Osteoblast (primary cell): ENCODE results near the gene KPNA4. TPM values are rescaled to one million over a fixed set of nuclear protein-coding genes. Genes with fewer than 3 reads are reported as not detected.
"Not testable (repeated sequence)": the region's sequence is repeated elsewhere in the genome, so short reads cannot be mapped to it uniquely, and the experiment has no call there.

Source experiments
- DNase-seq: peaks from one replicate; pipeline ENCODE4 v3.0.0; 2011; ENCODE audit warnings: low spot score, mixed read lengths; ENCODE audit not compliant: insufficient read length; ENCODE audit errors: missing footprints
- H2AFZ ChIP-seq: 2 replicates; pipeline ENCODE4 v1.6.0; 2011; ENCODE audit warnings: mild to moderate bottlenecking, low read length
- H3K27ac ChIP-seq: 2 replicates; pipeline ENCODE4 v1.5.1; 2011; ENCODE audit warnings: mild to moderate bottlenecking, low read depth, low read length, moderate library complexity
- H3K27me3 ChIP-seq: 2 replicates; pipeline ENCODE4 v1.6.0; 2012; ENCODE audit warnings: mild to moderate bottlenecking, control low read depth, inconsistent platforms, low read length, moderate library complexity; ENCODE audit not compliant: insufficient read depth
- H3K36me3 ChIP-seq: 2 replicates; pipeline ENCODE4 v1.5.1; 2011; ENCODE audit warnings: mild to moderate bottlenecking, low read length, control low read depth, moderate library complexity; ENCODE audit not compliant: insufficient read depth
- H3K4me1 ChIP-seq: 2 replicates; pipeline ENCODE4 v1.5.1; 2011; ENCODE audit warnings: mild to moderate bottlenecking, low read length, control low read depth, moderate library complexity; ENCODE audit not compliant: insufficient read depth
- H3K4me2 ChIP-seq: 2 replicates; pipeline ENCODE4 v1.6.0; 2011; ENCODE audit warnings: mild to moderate bottlenecking, low read length; ENCODE audit not compliant: insufficient read depth
- H3K4me3 ChIP-seq: fragments of 200-600 bp; sonication (generic); 3 replicates; pipeline ENCODE4 v1.5.1; 2012; ENCODE audit warnings: mild to moderate bottlenecking, low read length, inconsistent platforms; ENCODE audit not compliant: insufficient read depth
- H3K79me2 ChIP-seq: 2 replicates; pipeline ENCODE4 v1.6.0; 2012; ENCODE audit warnings: mild to moderate bottlenecking, low read length, control low read depth, inconsistent platforms; ENCODE audit not compliant: insufficient read depth
- H3K9me3 ChIP-seq: 2 replicates; pipeline ENCODE4 v1.5.1; 2011; ENCODE audit warnings: low read depth, low read length, control low read depth
- H4K20me1 ChIP-seq: 2 replicates; pipeline ENCODE4 v1.6.0; 2012; ENCODE audit warnings: mild to moderate bottlenecking, low read length, control low read depth; ENCODE audit not compliant: insufficient read depth
- CTCF ChIP-seq: IDR thresholded peaks from 2 replicates; pipeline ENCODE4 v1.5.1; 2011; ENCODE audit warnings: mild to moderate bottlenecking, low read depth, low read length, moderate library complexity; ENCODE audit errors: extremely low read depth
- total RNA-seq: library from RNA; depleted of rRNA; stranded (reverse); fragments of >200 nt; gene quantifications from 2 replicates; pipeline ENCODE4 v1.2.3, GENCODE V29; 2012

The KPNA4 gene
- total RNA-seq, 1 donor: 40.9 TPM

DNA sequence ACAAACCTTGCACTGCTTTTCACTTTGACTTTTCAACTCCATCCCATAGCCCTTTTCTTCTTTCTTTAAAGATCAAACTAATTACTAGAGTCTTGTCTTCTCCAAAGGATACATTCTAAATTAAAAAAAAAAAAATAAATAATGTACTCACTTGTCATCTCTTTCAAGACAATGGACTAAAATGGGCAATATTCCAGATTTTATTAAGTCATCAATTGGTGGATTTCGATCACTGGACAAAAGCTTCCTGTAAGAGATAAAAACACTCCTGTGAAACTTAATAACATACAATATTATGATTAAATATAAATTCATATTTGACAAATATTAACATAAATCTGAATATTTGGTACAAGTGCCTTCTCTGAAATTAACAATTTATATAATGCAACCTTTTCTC lies 34.1 kb downstream of the KPNA4 start:
- no peak for TF ChIP-seq CTCF
- no peak for DNase-seq
- Histone ChIP-seq H3K27me3 (no peaks in the 10 kb centered on the region), H3K27ac (no peak overlapping the region), H3K4me3 (no peak overlapping the region), H3K4me1 (no peaks in the 10 kb centered on the region), H4K20me1 (no peaks in the 10 kb centered on the region), H3K4me2 (no peak overlapping the region), H3K79me2 (peaks cover 12% of the 10 kb centered on the region), H3K36me3 (peaks cover 73% of the 10 kb centered on the region), H3K9me3 (no peaks in the 10 kb centered on the region), H2AFZ (no peak overlapping the region)

GRCh38 chr3:160516391-160516790 lies 49.0 kb downstream of the KPNA4 start:
- Histone ChIP-seq H3K36me3 (peaks cover 70% of the 10 kb centered on the region), H3K79me2 (peaks cover 32% of the 10 kb centered on the region)
- not testable (repeated sequence) for H2AFZ ChIP-seq, H3K27me3 ChIP-seq, DNase-seq, H3K4me2 ChIP-seq, H4K20me1 ChIP-seq, H3K4me1 ChIP-seq, H3K9me3 ChIP-seq, H3K27ac ChIP-seq, H3K4me3 ChIP-seq

DNA sequence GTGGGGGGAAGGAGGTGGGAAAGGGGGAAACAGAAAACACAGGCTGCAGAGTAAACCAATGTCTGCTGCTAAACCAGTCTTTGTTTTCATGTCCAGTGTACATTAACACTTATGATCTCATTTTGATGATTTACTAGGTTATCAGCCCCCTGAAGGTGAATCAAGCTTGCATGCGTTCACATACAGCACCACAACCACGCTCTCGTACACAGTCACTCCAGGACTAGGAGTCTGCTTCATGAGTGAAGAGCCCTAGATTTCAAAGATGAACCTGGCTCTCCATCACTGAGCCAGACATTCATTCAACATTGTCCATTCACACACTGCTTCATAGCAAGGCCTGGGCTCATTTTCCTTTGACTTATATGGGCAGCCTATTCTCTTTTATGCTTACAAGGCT lies 64.0 kb downstream of the KPNA4 start:
- no peaks in the 10 kb centered on the region for H3K79me2 ChIP-seq
- no peak overlapping the region for H3K4me3 ChIP-seq
- no peaks in the 10 kb centered on the region for H3K9me3 ChIP-seq
- no peaks in the 10 kb centered on the region for H3K27me3 ChIP-seq
- H3K4me2 ChIP-seq: no peak overlapping the region
- H2AFZ ChIP-seq: no peak overlapping the region
- DNase-seq: no peak
- peaks cover 59% of the 10 kb centered on the region for H3K36me3 ChIP-seq
- no peak for TF ChIP-seq CTCF
- H4K20me1 ChIP-seq: no peaks in the 10 kb centered on the region
- no peaks in the 10 kb centered on the region for H3K4me1 ChIP-seq
- no peak overlapping the region for H3K27ac ChIP-seq

DNA sequence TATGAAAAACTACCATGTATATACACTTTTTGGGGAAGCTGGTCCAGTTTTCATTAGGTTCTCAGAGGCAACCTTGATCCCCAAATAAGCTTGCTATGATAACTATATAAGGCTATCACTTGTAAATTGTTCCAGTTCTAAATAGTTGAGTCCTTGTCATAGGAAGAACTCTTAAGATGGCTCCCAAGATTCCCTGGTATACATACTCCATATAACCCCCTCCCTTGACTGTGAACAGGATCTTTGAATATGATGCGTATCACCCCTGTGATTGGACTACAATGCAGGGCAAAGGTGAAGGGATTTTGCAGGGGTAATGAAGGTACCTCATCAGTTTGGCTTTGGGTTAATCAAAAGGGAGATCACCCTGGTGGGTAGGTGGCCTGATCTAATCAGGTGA lies 67.2 kb downstream of the KPNA4 start:
- no peak for DNase-seq
- no peak overlapping the region for H3K4me2 ChIP-seq
- no peaks in the 10 kb centered on the region for H3K9me3 ChIP-seq
- no peaks in the 10 kb centered on the region for H3K79me2 ChIP-seq
- H3K36me3 ChIP-seq: peaks cover 34% of the 10 kb centered on the region
- H3K27me3 ChIP-seq: no peaks in the 10 kb centered on the region
- no peaks in the 10 kb centered on the region for H3K4me1 ChIP-seq
- H3K4me3 ChIP-seq: no peak overlapping the region
- no peak for TF ChIP-seq CTCF
- no peaks in the 10 kb centered on the region for H4K20me1 ChIP-seq
- no peak overlapping the region for H2AFZ ChIP-seq
- H3K27ac ChIP-seq: no peak overlapping the region
